Midbrain (tissue), 1 donor: ENCODE data around the gene LY6G5B.

Source experiments
- DNase-seq: peaks from one replicate; lab custom pipeline; 2025; lab: John Stamatoyannopoulos, UW

LY6G5B gene

DNA sequence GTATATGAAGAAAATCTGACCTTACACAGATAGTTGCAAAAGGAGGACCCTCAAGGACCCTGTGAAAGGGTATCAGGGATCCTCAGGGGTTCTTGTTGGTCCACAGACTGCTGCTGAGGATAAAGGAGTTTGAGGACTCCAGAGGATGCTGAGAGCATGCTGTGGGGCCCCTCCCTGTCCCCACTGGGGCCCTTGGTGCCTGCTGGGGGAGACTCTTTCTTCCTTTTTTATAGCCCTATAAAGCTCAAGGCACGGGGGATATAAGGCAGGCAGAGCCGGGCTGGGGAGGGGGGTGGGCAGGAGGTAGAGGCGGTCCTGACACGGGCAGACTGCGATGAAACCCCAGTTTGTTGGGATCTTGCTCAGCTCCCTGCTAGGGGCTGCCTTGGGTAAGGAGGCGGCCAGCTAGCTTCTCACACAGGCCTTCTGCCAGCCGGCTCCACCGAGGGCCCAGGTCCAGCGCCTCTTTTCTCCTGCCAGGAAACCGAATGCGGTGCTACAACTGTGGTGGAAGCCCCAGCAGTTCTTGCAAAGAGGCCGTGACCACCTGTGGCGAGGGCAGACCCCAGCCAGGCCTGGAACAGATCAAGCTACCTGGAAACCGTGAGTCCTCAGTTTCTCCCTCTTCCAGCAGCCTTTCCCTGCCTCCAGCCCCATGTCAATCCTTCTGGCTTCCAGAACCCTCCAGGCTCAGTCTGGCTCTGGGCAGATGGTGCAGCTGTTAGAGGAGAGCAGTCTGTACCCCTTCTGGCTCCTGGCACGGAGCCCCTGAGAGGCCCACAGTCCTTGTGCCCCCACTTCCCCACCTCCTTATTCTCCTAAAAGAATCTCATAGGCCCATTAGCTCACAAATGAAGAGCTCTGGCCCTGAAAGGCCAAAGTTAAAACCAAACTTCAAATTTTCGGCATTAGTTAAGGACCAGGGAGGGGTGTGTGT is 45.5 kb downstream of the LY6G5B start, which contains the start of gene LY6G6D:
LY6G6D (plus strand) TSS at position 327 of the 937 bp plus-strand sequence; CDS start at position 335, 8 bp downstream.
- no peak for DNase-seq

DNA sequence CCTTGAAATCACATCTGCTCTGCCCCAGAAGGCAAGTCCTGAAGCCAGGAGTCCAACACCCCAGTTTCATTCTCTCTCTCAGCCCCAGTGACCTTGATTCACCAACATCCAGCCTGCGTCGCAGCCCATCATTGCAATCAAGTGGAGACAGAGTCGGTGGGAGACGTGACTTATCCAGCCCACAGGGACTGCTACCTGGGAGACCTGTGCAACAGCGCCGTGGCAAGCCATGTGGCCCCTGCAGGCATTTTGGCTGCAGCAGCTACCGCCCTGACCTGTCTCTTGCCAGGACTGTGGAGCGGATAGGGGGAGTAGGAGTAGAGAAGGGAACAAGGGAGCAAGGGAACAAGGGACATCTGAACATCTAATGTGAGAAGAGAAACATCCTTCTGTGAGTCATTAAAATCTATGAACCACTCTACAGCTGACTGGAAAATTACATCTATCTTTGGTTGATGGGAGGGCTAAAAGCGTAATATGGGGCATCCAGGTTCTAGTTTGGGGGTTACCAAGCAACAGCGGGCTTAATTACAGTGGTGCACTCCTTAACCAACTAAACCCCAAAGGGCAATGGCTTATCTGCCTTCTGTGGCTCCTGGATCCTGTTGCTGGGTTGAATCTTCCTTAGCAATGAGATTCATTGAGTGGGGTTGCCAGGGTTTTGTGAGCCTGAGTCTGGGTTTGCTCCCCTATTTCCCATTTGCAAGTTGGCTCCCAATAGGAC is 47.9 kb downstream of the LY6G5B start:
- no peak for DNase-seq

DNA sequence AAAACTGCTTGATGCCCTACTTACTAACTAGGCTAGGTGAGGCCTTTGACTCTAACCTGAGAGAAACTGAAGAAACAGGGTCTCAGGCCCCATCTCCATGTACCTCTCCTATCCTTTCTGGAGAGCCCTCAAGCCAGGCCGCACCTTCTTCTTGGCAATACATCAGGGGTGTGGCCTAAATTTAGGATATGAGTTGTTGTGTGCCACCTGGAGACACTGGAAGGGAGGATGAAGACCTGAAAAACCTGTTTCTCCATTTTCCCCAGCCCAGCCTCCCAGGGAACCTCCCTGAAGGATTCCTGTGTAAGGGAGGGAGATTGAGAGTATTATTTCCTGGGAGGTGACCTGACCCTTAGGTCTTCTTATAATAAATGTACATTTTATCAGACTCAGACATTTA is 48.5 kb downstream of the LY6G5B start:
- DNase-seq = no peak

DNA sequence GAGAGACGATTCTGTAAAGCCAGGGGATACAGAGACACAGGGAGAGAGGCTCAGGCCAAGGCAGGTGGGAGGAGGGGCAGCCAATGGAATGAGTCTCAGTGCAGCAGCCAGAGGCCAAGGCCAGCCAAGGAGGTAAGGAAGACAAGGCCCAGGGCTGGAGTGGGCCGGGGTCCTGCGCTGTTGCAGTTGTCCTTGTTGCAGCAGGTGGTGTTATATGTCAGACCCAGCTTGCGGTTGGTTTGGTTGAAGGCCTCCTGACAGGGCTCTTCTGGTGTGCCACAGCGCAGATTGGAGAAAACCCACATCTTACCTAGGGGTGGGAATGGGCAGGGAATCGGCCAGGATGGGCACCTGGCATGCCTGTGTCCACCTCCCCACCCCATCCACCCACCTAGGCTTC is 49.2 kb downstream of the LY6G5B start:
- no peak for DNase-seq

DNA sequence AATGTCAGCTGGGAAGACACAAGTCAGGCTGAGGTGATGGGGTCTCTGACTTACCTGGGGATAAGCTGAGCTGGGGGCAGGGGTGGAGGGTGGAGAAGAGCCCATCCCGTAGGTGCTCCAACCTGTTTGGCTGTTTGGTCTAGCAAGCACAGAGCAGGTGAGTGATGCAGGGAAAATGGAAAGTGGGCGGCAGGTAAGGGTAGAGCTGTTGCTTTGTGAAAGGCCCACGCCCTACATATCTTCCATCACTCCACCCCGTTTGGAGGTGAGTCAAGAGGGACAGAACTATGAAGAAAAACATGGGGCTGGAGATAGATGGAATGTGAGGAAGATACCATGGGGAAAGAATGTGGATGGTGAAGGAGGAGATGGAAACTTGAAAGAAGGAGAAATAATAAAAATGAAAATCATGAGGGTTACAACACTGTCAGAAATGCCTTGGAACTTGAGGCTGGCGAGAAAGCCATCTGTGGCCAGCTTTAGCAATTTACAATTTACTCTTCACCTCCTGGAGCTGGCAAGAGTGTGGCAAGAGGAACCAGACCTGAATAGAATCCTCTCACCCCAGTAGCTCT is 50.5 kb downstream of the LY6G5B start:
- DNase-seq = no peak

DNA sequence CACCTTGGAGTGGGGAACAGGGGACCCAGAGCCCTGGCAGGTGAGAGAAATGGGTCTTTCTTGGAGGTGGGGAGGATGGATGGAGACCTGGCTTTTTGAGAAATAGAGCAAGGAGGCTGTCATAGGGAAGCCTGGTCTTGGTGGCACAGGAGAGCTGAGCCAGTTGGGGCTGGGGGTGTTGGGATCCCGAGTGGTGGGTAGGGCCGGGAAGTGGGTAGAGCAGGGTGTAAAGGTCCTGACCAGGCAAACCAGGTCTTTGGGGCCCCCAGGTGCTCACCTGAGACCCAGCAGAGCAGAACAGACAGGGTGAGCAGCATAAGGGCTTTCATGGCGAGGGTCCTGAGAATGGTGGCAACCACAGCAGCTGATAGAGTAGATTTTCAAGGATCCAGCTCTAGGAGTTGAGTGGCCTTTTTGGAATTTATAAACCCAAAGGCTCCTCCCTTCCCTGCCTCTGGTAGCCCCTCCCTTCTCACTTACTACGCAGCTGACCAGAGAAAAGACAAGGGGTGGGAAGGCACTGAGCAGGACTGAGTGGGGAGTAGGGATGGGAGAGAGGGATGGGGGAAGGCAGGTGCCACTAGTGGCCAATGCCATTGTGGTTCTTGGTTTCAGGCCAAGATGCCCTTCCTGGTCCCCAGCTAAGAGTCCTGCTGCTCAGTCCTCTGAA is 51.7 kb downstream of the LY6G5B start, which contains the start of gene LY6G6C:
LY6G6C (minus strand) TSS at position 396 of the 670 bp plus-strand sequence; CDS start at position 329, 67 bp downstream.
- no peak for DNase-seq

DNA sequence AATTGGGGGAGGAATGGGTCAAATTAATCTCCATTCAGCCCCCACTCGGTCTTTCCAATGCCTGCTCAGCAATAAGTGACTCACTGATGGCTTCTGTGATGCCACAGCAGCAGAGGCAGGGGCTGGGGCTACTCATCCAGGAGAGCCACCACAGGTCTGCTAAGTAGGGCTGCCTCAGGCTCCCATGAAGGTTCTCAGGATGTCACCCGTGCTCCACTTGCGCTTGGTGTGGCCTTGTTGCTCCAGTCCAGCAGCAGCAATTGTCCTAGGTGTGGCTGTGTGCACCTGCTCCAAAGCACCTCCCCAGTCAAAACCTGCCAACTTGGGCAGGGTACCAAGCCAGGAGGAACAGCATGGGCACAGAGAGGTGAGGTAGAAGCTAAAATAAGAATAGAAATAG is 52.4 kb downstream of the LY6G5B start:
- DNase-seq = no peak
